Caco-2 (cell line): ENCODE data around the gene HSCB. TPM values are rescaled to one million over a fixed set of nuclear protein-coding genes. Genes with fewer than 3 reads are reported as not detected.

ENCODE experiments used
- BruUV-seq: library from RNA; stranded (reverse); fragments of 400-500 nt; replicated peaks from 2 replicates; lab custom pipeline; 2021; lab: Mats Ljungman, UMichigan
- CTCF ChIA-PET: fragments of 300-600 bp; sonication (Branson Sonifier 250); formaldehyde crosslinking; loops from one replicate; lab custom pipeline; 2022; ENCODE audit warnings: antibody characterized with exemption; lab: Charles Lee
- POLR2A ChIA-PET: fragments of 300-600 bp; sonication (Branson Sonifier 250); formaldehyde crosslinking; loops from one replicate; lab custom pipeline; 2022; ENCODE audit warnings: antibody characterized with exemption; lab: Charles Lee
- DNase-seq, 2 experiments: peaks; one replicate each; pipeline versions ENCODE4 v3.0.0 to v3.0.0-alpha.2; 2020 to 2022
- H3K27me3 ChIP-seq: replicated peaks from 2 replicates; pipeline ENCODE4 v1.6.0; 2011; ENCODE audit warnings: low read length; ENCODE audit not compliant: control insufficient read depth, insufficient read depth
- H3K36me3 ChIP-seq: 2 replicates; pipeline ENCODE4 v1.5.1; 2011; ENCODE audit warnings: low read length; ENCODE audit not compliant: control insufficient read depth, insufficient read depth
- H3K4me1 ChIP-seq: fragments of 250-450 bp; sonication (Bioruptor Pico); 2 replicates; pipeline ENCODE4 v1.5.1; 2020; ENCODE audit warnings: mild to moderate bottlenecking
- H3K4me3 ChIP-seq: 2 replicates; pipeline ENCODE4 v1.5.1; 2011; ENCODE audit warnings: low read depth, mild to moderate bottlenecking, control low read depth, low read length
- H3K9me3 ChIP-seq: fragments of 250-450 bp; sonication (Bioruptor Pico); 2 replicates; pipeline ENCODE4 v1.5.1; 2020; ENCODE audit warnings: mild to moderate bottlenecking, moderate library complexity
- H3K27ac Mint-ChIP-seq: one replicate; pipeline ENCODE4 v1.8.0; 2022; ENCODE audit warnings: mixed read lengths; ENCODE audit not compliant: unreplicated experiment
- H3K27me3 Mint-ChIP-seq: one replicate; pipeline ENCODE4 v1.8.0; 2022; ENCODE audit warnings: mixed read lengths; ENCODE audit not compliant: insufficient read depth, unreplicated experiment
- H3K36me3 Mint-ChIP-seq: one replicate; pipeline ENCODE4 v1.8.0; 2022; ENCODE audit warnings: mild to moderate bottlenecking, mixed read lengths; ENCODE audit not compliant: insufficient read depth, unreplicated experiment
- H3K4me1 Mint-ChIP-seq: one replicate; pipeline ENCODE4 v1.8.0; 2022; ENCODE audit warnings: low read depth, mixed read lengths; ENCODE audit not compliant: unreplicated experiment
- H3K4me3 Mint-ChIP-seq: one replicate; pipeline ENCODE4 v1.8.0; 2022; ENCODE audit warnings: mild to moderate bottlenecking, moderate library complexity, mixed read lengths; ENCODE audit not compliant: unreplicated experiment
- H3K9me3 Mint-ChIP-seq: one replicate; pipeline ENCODE4 v1.8.0; 2022; ENCODE audit warnings: mixed read lengths; ENCODE audit not compliant: unreplicated experiment
- intact Hi-C: fragments of 100-400 bp; cut with micrococcal nuclease; formaldehyde crosslinking; loops from one replicate; pipeline ENCODE4 v1.10.0; 2022; ENCODE audit not compliant: unreplicated experiment
- total RNA-seq: library from RNA; stranded (reverse); gene quantifications from 2 replicates; pipeline ENCODE4 v1.2.3, GENCODE V29; 2022
- TF ChIP-seq, protein P1 (sequence below), 2 experiments: fragments of 200-600 bp in 1 of 2; IDR thresholded peaks; 1 replicate in 1 of 2; 2 replicates in 1 of 2; pipeline versions ENCODE4 v1.5.1 to v1.8.0; 2011 to 2022; ENCODE audit warnings: antibody characterized with exemption in 1 of 2, control low read depth in 1 of 2, inconsistent platforms in 1 of 2, low read depth in 1 of 2, low read length in 1 of 2, mild to moderate bottlenecking in 1 of 2, moderate library complexity in 1 of 2; ENCODE audit not compliant: insufficient read depth in 1 of 2, severe bottlenecking in 1 of 2, unreplicated experiment in 1 of 2

Gene HSCB
- total RNA-seq, 1 experiment from 2014 or later, result 8.2 TPM

DNA sequence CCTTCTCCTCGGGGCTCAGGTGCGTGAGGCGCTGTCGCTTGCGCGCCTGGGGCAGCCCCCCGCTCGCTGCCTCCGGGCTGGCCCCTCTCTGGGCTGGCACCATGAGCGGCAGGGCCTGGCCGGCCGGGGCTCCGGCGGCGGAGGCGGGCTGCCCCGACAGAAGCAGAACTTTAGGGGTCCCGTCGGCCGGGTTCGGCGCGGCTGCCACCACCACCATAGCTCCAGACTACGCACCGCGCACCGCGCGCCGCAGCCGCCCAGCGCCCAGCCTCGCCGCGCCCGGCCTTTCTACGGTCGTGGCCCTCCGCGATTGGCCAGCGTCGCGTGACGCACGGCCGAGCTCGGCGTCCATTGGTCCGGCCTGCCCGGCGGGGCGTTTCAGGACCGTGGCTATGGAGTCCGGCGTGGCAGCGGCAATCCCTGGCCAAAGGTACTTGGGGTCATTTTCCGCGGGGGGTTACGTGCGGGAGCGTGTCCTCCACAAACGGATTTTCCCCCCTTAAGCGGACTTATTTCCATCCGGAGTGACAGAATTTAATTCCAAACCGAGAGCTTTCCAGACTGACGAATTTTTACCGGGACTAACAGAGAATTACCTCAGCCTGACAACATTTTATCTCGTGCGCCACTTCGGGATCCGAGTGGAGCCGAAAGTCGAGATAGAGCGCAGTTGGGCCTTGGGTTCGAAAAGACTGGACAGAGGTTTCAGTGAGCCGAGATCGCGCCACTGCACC lies 58.6 kb downstream of the HSCB start, which contains the start of gene XBP1:
Gene XBP1, minus strand, starts transcription at position 262 of the 734 bp plus-strand sequence.
- Mint-ChIP-seq H3K4me1 (peaks cover 19% of the 10 kb centered on the region), H3K36me3 (peaks cover 55% of the 10 kb centered on the region)

DNA sequence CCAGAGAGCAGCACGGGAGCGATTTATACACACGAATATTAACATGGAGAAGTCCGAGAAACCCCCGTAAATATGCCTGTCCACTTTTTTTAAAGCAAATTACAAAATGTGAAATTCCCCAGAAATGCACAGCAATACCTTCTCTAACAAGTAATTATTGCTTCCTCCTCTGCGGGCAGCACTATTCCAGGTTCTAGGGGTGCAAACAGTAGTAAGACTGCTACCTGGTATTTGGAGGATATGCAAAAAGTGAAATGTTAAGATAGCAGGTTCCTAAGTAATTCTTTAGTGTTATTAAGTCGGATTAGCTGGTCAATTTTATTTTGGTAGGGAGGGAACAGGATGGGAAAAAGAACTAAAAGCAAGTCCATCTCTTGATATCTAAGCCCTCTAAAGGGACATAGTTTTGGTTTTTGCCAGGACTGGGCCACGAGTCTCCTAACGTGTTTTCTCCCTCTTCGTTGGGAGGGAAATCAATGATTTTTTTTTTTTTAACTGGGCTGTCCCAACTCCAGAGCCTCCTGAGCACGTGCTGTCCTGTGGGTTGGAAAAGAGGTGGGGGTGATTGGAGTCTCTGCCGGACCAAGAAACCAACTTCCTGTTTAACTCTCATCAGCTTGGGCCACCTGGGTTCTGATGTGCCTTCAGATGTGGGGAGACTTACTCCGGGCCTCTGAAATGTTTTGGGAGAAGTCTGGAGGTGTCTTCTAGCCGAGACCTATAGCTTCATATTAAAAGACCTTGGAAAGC lies 60.2 kb downstream of the HSCB start:
- POLR2A ChIA-PET, result interaction anchor here (0.6 to 3.2 kb wide), 4 partner anchors 9 to 139 kb away, joined by 6 to 42 read pairs (median 14); no protein-coding TSS in a partner anchor
- Mint-ChIP-seq H3K27ac (peak overlapping the region; percentile 82), H3K4me3 (peak overlapping the region; percentile 93), H3K36me3 (peaks cover 39% of the 10 kb centered on the region), H3K4me1 (peaks cover 19% of the 10 kb centered on the region), H3K9me3 (no peaks in the 10 kb centered on the region), H3K27me3 (no peaks in the 10 kb centered on the region)
- H3K4me1 ChIP-seq, result peaks cover 16% of the 10 kb centered on the region
- peak in 1 of 2 experiments; percentile 46 for DNase-seq
- CTCF ChIA-PET, result interaction anchor here (0.7 kb wide), 1 partner anchor 17 kb away, joined by 4 read pairs; no protein-coding TSS in a partner anchor
- no peaks in the 10 kb centered on the region for H3K27me3 ChIP-seq
- BruUV-seq, result no TSS peak
- H3K9me3 ChIP-seq, result no peaks in the 10 kb centered on the region
- intact Hi-C loops, result loop anchor here (2.0 kb wide), 1 partner anchor 17 kb away; no protein-coding TSS in a partner anchor
- no peak overlapping the region for H3K4me3 ChIP-seq
- H3K36me3 ChIP-seq, result no peaks in the 10 kb centered on the region; the same call in 1 of the 2 replicates
- TF ChIP-seq, protein P1, sequence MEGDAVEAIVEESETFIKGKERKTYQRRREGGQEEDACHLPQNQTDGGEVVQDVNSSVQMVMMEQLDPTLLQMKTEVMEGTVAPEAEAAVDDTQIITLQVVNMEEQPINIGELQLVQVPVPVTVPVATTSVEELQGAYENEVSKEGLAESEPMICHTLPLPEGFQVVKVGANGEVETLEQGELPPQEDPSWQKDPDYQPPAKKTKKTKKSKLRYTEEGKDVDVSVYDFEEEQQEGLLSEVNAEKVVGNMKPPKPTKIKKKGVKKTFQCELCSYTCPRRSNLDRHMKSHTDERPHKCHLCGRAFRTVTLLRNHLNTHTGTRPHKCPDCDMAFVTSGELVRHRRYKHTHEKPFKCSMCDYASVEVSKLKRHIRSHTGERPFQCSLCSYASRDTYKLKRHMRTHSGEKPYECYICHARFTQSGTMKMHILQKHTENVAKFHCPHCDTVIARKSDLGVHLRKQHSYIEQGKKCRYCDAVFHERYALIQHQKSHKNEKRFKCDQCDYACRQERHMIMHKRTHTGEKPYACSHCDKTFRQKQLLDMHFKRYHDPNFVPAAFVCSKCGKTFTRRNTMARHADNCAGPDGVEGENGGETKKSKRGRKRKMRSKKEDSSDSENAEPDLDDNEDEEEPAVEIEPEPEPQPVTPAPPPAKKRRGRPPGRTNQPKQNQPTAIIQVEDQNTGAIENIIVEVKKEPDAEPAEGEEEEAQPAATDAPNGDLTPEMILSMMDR (IDR thresholded peaks at IDR 0.05; ENCODE audit: insufficient read depth in 1 of 2, low read depth in 1 of 2, low read length in 1 of 2, severe bottlenecking in 1 of 2, unreplicated experiment in 1 of 2), result no peak

More for the DNA sequence above, 58.6 kb downstream of the HSCB start, which contains the start of gene XBP1:
- DNase-seq, result peak; percentile 92 to 96
- CTCF ChIA-PET, result interaction anchor here (0.8 to 2.5 kb wide), 6 partner anchors 8 to 200 kb away, joined by 3 to 11 read pairs (median 4); no protein-coding TSS in a partner anchor
- Histone ChIP-seq H3K27me3 (no peaks in the 10 kb centered on the region), H3K4me3 (peak within 1 kb of the TSS; percentile 94), H3K36me3 (peaks cover 2% of the 10 kb centered on the region), H3K4me1 (peaks cover 17% of the 10 kb centered on the region), H3K9me3 (no peaks in the 10 kb centered on the region)
- no peaks in the 10 kb centered on the region for H3K9me3 Mint-ChIP-seq
- H3K27me3 Mint-ChIP-seq, result no peaks in the 10 kb centered on the region
- H3K4me3 Mint-ChIP-seq, result peak within 1 kb of the TSS; percentile 93
- POLR2A ChIA-PET, result interaction anchor here (0.5 to 3.2 kb wide), 15 partner anchors 8 to 835 kb away, joined by 3 to 43 read pairs (median 6); partner anchors contain the start of genes CCDC117 and KREMEN1
- TF ChIP-seq, protein P1 (IDR thresholded peaks at IDR 0.05; ENCODE audit: insufficient read depth in 1 of 2, low read depth in 1 of 2, low read length in 1 of 2, severe bottlenecking in 1 of 2, unreplicated experiment in 1 of 2), result no peak
- intact Hi-C loops, result loop anchor here (1.0 to 2.0 kb wide), 2 partner anchors 18 to 29 kb away; no protein-coding TSS in a partner anchor
- H3K27ac Mint-ChIP-seq, result peak within 1 kb of the TSS; percentile 99
- BruUV-seq, result no TSS peak
